K562 (cell line): ENCODE measurements around the gene TMEM214. TPM values are rescaled to one million over a fixed set of nuclear protein-coding genes. Genes with fewer than 3 reads are reported as not detected.
A peak's percentile ranks its signal among the peaks of the same experiment; 100 is the strongest.

Experiments used
- ARHGAP35 ChIP-seq: fragments of 450-650 bp; IDR thresholded peaks from 2 replicates; pipeline ENCODE4 v1.6.1; 2018; ENCODE audit not compliant: partially characterized antibody
- FOXJ3 ChIP-seq: sonication (generic); formaldehyde crosslinking; IDR thresholded peaks from 2 replicates; pipeline ENCODE4 v1.4.0; 2020; ENCODE audit warnings: mild to moderate bottlenecking, missing genetic modification reagents
- HLTF ChIP-seq: fragments of 450-650 bp; IDR thresholded peaks from 2 replicates; pipeline ENCODE4 v1.6.1; 2016
- KDM5B ChIP-seq: fragments of 200-600 bp; sonication (generic); IDR thresholded peaks from 2 replicates; pipeline ENCODE4 v1.6.1; 2012; ENCODE audit warnings: low read depth, mild to moderate bottlenecking, moderate library complexity, low read length, control low read depth, inconsistent platforms; ENCODE audit not compliant: insufficient replicate concordance
- MAFG ChIP-seq: fragments of 450-650 bp; conservative IDR thresholded peaks from 2 replicates; pipeline ENCODE4 v1.6.1; 2016; ENCODE audit warnings: missing genetic modification characterization, missing compliant biosample characterization
- MAFK ChIP-seq: IDR thresholded peaks from 2 replicates; pipeline ENCODE4 v1.6.1; 2011; ENCODE audit warnings: low read length, improper control_type of control experiment
- MAZ ChIP-seq, 2 experiments: fragments of 450-650 bp in 1 of 2; sonication (generic) in 1 of 2; formaldehyde crosslinking; IDR thresholded peaks in 1 of 2; conservative IDR thresholded peaks in 1 of 2; 2 replicates each; pipeline versions ENCODE4 v1.4.0 to v1.5.0; 2020; ENCODE audit warnings: mild to moderate bottlenecking in 1 of 2, missing genetic modification reagents in 1 of 2
- NCOA1 ChIP-seq: fragments of 450-650 bp; IDR thresholded peaks from 2 replicates; pipeline ENCODE4 v1.6.1; 2016; ENCODE audit warnings: low read depth
- TEAD2 ChIP-seq: fragments of 450-650 bp; IDR thresholded peaks from 2 replicates; pipeline ENCODE4 v1.6.1; 2016; ENCODE audit warnings: missing genetic modification characterization, control low read depth, missing compliant biosample characterization
- ZBTB8A ChIP-seq: fragments of 450-650 bp; IDR thresholded peaks from 2 replicates; pipeline ENCODE4 v1.6.1; 2018; ENCODE audit warnings: mild to moderate bottlenecking, moderate library complexity; ENCODE audit not compliant: partially characterized antibody
- ZNF184 ChIP-seq: sonication (generic); formaldehyde crosslinking; IDR thresholded peaks from 2 replicates; pipeline ENCODE4 v1.5.0; 2020; ENCODE audit warnings: missing genetic modification reagents
- ZNF586 ChIP-seq: fragments of 450-650 bp; formaldehyde crosslinking; conservative IDR thresholded peaks from 2 replicates; pipeline ENCODE4 v1.4.0; 2020; ENCODE audit warnings: mild to moderate bottlenecking, moderate library complexity
- polyA plus RNA-seq, 8 experiments: library from polyadenylated mRNA; depleted of rRNA in 4 of 8; stranded (reverse) in 5 of 8; unstranded in 3 of 8; fragments of >200 nt; fragmentation: Nextera tagmentation in 2 of 8; fragmentation: Illumina TruSeq in 1 of 8; extraction: Ambion mirVana in 2 of 8; extraction: Trizol in 1 of 8; gene quantifications; 2 replicates each; pipeline versions ENCODE4 v1.2.1 to v1.2.3, GENCODE V29; 2011 to 2014; ENCODE audit warnings: inconsistent platforms in 1 of 8, missing spikeins in 1 of 8
- total RNA-seq, 7 experiments: library from RNA; depleted of rRNA in 6 of 7; stranded (reverse); fragments of >200 nt in 6 of 7; fragmentation: Illumina TruSeq in 2 of 7; extraction: Trizol in 2 of 7; gene quantifications; 2 replicates each; pipeline versions ENCODE4 v1.2.1 to v1.2.3, GENCODE V29; 2011 to 2021; ENCODE audit warnings: low replicate concordance in 1 of 7
- TF ChIP-seq, protein P1 (sequence below), 2 experiments: IDR thresholded peaks; 2 replicates each; pipeline ENCODE4 v1.6.1; 2011; ENCODE audit warnings: borderline replicate concordance in 1 of 2, control low read depth in 1 of 2, low read depth in 1 of 2, low read length in 1 of 2, mild to moderate bottlenecking in 1 of 2, mixed read lengths in 1 of 2, moderate library complexity in 1 of 2; ENCODE audit not compliant: insufficient read depth in 1 of 2, insufficient read length in 1 of 2, poor library complexity in 1 of 2, severe bottlenecking in 1 of 2; ENCODE audit errors: extremely low read depth in 1 of 2
- TF ChIP-seq, protein P2 (sequence below): fragments of 450-650 bp; conservative IDR thresholded peaks from 2 replicates; pipeline ENCODE4 v1.6.1; 2016; ENCODE audit warnings: missing genetic modification characterization, low read depth, mild to moderate bottlenecking, control low read depth, missing compliant biosample characterization
- TF ChIP-seq, protein P3 (sequence below): sonication (generic); formaldehyde crosslinking; IDR thresholded peaks from 2 replicates; pipeline ENCODE4 v1.8.0; 2022; ENCODE audit warnings: mild to moderate bottlenecking, missing genetic modification reagents
- TF ChIP-seq, protein P4 (sequence below): fragments of 450-650 bp; IDR thresholded peaks from 2 replicates; pipeline ENCODE4 v1.6.1; 2016; ENCODE audit warnings: missing biosample characterization, missing genetic modification characterization
- TF ChIP-seq, protein P5 (sequence below): fragments of 250-450 bp; sonication (Bioruptor Pico); IDR thresholded peaks from 2 replicates; pipeline ENCODE4 v1.8.0; 2021; ENCODE audit warnings: moderate library complexity, mild to moderate bottlenecking, inconsistent platforms
- TF ChIP-seq, protein P6 (sequence below): sonication (generic); formaldehyde crosslinking; IDR thresholded peaks from 2 replicates; pipeline ENCODE4 v1.8.0; 2022; ENCODE audit warnings: mild to moderate bottlenecking, missing genetic modification reagents, borderline replicate concordance

Gene TMEM214
- total and polyA plus RNA-seq, 9 of the 15 experiments (the other 6 are each of a cell fraction or from before 2014, with no cell fraction given): 11.4 to 81.4 (median 44.1) TPM

DNA sequence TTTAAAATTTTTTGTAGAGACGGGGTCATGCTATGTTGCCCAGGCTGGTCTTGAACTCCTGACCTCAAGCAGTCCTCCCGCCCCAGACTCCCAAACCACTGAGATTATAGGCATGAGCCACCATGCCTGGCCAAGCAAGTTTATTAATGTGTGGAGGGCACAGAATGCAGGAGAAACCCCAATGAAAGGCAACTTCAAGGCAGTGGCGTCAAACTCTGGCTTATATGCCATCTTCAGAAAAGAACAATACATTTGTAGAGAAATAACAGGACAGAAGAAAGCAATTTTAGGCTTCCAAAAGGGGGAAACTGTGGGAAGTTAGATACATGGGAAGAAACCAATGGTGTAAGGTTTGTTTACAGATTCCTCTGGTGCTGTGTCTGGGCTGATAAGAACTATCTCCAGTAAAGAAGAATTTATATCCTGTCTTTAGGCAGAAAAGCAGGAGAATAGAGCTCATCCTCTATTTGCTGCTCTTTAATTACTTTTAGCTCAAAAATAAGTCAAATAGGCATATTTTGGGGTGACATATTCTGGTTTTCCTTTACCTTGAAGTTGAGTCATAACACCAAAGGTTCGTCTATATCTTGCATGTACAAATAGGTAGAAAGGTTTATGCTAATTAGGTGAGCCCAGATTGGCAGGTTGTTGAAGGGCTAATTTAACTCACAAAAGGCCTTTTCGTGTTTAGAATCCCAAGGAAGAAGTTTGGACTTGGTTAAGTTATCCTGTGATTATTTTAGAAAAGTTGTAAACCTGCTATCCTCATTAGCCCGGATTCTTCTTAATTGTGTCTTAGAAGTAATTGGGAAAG lies 26.0 kb upstream of the TMEM214 start (continued):
- TF ChIP-seq, protein P1, sequence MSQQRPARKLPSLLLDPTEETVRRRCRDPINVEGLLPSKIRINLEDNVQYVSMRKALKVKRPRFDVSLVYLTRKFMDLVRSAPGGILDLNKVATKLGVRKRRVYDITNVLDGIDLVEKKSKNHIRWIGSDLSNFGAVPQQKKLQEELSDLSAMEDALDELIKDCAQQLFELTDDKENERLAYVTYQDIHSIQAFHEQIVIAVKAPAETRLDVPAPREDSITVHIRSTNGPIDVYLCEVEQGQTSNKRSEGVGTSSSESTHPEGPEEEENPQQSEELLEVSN (IDR thresholded peaks at IDR 0.05; ENCODE audit: borderline replicate concordance in 1 of 2, extremely low read depth in 1 of 2, insufficient read depth in 1 of 2, insufficient read length in 1 of 2, low read depth in 1 of 2, low read length in 1 of 2, poor library complexity in 1 of 2, severe bottlenecking in 1 of 2): no peak
- TF ChIP-seq, protein P2, sequence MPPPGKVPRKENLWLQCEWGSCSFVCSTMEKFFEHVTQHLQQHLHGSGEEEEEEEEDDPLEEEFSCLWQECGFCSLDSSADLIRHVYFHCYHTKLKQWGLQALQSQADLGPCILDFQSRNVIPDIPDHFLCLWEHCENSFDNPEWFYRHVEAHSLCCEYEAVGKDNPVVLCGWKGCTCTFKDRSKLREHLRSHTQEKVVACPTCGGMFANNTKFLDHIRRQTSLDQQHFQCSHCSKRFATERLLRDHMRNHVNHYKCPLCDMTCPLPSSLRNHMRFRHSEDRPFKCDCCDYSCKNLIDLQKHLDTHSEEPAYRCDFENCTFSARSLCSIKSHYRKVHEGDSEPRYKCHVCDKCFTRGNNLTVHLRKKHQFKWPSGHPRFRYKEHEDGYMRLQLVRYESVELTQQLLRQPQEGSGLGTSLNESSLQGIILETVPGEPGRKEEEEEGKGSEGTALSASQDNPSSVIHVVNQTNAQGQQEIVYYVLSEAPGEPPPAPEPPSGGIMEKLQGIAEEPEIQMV: no peak
- TF ChIP-seq, protein P3, sequence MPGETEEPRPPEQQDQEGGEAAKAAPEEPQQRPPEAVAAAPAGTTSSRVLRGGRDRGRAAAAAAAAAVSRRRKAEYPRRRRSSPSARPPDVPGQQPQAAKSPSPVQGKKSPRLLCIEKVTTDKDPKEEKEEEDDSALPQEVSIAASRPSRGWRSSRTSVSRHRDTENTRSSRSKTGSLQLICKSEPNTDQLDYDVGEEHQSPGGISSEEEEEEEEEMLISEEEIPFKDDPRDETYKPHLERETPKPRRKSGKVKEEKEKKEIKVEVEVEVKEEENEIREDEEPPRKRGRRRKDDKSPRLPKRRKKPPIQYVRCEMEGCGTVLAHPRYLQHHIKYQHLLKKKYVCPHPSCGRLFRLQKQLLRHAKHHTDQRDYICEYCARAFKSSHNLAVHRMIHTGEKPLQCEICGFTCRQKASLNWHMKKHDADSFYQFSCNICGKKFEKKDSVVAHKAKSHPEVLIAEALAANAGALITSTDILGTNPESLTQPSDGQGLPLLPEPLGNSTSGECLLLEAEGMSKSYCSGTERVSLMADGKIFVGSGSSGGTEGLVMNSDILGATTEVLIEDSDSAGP (CRISPR knock-in tag): no peak
- TF ChIP-seq, protein P4, sequence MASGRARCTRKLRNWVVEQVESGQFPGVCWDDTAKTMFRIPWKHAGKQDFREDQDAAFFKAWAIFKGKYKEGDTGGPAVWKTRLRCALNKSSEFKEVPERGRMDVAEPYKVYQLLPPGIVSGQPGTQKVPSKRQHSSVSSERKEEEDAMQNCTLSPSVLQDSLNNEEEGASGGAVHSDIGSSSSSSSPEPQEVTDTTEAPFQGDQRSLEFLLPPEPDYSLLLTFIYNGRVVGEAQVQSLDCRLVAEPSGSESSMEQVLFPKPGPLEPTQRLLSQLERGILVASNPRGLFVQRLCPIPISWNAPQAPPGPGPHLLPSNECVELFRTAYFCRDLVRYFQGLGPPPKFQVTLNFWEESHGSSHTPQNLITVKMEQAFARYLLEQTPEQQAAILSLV (tag): no peak
- peak; percentile 42; the same call in 1 of the 2 replicates for TF ChIP-seq TEAD2 (tag)
- TF ChIP-seq, protein P5, sequence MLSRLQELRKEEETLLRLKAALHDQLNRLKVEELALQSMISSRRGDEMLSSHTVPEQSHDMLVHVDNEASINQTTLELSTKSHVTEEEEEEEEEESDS (CRISPR knock-in tag): no peak
- TF ChIP-seq ZNF184 (CRISPR knock-in tag): no peak
- peak; percentile 46; the same call in 1 of the 2 replicates for TF ChIP-seq HLTF
- TF ChIP-seq MAFG (tag): peak; percentile 30; the same call in 1 of the 2 replicates
- TF ChIP-seq MAFK: no peak; the same call in 1 of the 2 replicates
- TF ChIP-seq, protein P6, sequence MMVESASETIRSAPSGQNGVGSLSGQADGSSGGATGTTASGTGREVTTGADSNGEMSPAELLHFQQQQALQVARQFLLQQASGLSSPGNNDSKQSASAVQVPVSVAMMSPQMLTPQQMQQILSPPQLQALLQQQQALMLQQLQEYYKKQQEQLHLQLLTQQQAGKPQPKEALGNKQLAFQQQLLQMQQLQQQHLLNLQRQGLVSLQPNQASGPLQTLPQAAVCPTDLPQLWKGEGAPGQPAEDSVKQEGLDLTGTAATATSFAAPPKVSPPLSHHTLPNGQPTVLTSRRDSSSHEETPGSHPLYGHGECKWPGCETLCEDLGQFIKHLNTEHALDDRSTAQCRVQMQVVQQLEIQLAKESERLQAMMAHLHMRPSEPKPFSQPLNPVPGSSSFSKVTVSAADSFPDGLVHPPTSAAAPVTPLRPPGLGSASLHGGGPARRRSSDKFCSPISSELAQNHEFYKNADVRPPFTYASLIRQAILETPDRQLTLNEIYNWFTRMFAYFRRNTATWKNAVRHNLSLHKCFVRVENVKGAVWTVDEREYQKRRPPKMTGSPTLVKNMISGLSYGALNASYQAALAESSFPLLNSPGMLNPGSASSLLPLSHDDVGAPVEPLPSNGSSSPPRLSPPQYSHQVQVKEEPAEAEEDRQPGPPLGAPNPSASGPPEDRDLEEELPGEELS: no peak
- TF ChIP-seq MAZ (CRISPR knock-in tag; conservative IDR thresholded peaks at IDR 0.05 in 1 of 2, IDR thresholded peaks at IDR 0.05 in 1 of 2): peak; percentile 4 to 42; a peak in 2 of 4 replicates
- TF ChIP-seq KDM5B: no peak
- no peak for TF ChIP-seq ARHGAP35
- peak; percentile 59 for TF ChIP-seq NCOA1
- TF ChIP-seq ZBTB8A: no peak
- TF ChIP-seq ZNF586: no peak
- TF ChIP-seq FOXJ3 (CRISPR knock-in tag): no peak
